ENCODE results near the gene SCN3B.
A peak's percentile ranks its signal among the peaks of the same experiment; 100 is the strongest.

SCN3B gene

GRCh38 chr11:123594921-123595320 is 59.5 kb downstream of the SCN3B start:
- no peak for DNase-seq (ENCODE audit: low read depth)

- DNase-seq (ENCODE audit: low read depth): no peak
These were observed 60.1 kb downstream of the SCN3B start for GRCh38 chr11:123594188-123594901.

- no peak for DNase-seq (ENCODE audit: low read depth)
These were observed 60.9 kb downstream of the SCN3B start for GRCh38 chr11:123593570-123593969.

- no peak for DNase-seq (ENCODE audit: low read depth)
These were observed 64.0 kb downstream of the SCN3B start for GRCh38 chr11:123590296-123590912.

GRCh38 chr11:123588864-123589262 is 65.6 kb downstream of the SCN3B start:
- no peak for DNase-seq (ENCODE audit: low read depth)

GRCh38 chr11:123588117-123588863 is 66.1 kb downstream of the SCN3B start:
- no peak for DNase-seq (ENCODE audit: low read depth)

- no peak for DNase-seq (ENCODE audit: low read depth)
These were observed 66.9 kb downstream of the SCN3B start for GRCh38 chr11:123587559-123587958.

- DNase-seq (ENCODE audit: low read depth): no peak
These were observed 67.4 kb downstream of the SCN3B start for GRCh38 chr11:123587044-123587443.

- DNase-seq (ENCODE audit: low read depth): no peak
These were observed 67.9 kb downstream of the SCN3B start for GRCh38 chr11:123586568-123586967.

- DNase-seq (ENCODE audit: low read depth): no peak
These were observed 68.7 kb downstream of the SCN3B start for GRCh38 chr11:123585706-123586105.

- no peak for DNase-seq (ENCODE audit: low read depth)
These were observed 69.2 kb downstream of the SCN3B start for GRCh38 chr11:123585206-123585605.

- DNase-seq (ENCODE audit: low read depth): no peak
These were observed 69.7 kb downstream of the SCN3B start for GRCh38 chr11:123584737-123585136.

GRCh38 chr11:123584186-123584585 is 70.2 kb downstream of the SCN3B start:
- no peak for DNase-seq (ENCODE audit: low read depth)

GRCh38 chr11:123582992-123583504 is 71.4 kb downstream of the SCN3B start:
- DNase-seq (ENCODE audit: low read depth): no peak

- DNase-seq (ENCODE audit: low read depth): no peak
These were observed 72.6 kb downstream of the SCN3B start for GRCh38 chr11:123581651-123582399.

- peak; percentile 31 for DNase-seq (ENCODE audit: low read depth)
These were observed 73.7 kb downstream of the SCN3B start for GRCh38 chr11:123580557-123581275.

- no peak for DNase-seq (ENCODE audit: low read depth)
These were observed 74.3 kb downstream of the SCN3B start for GRCh38 chr11:123580137-123580536.

- DNase-seq (ENCODE audit: low read depth): no peak
These were observed 75.0 kb downstream of the SCN3B start for GRCh38 chr11:123579482-123579812.

All from stimulated activated CD8-positive, alpha-beta memory T cell treated with anti-CD3 and anti-CD28 coated beads, Interleukin-12 subunit alpha, Interleukin-12 subunit beta, amount 100 ng/mL, for 4 hours (primary cell).